HG03521 (cell line): Measurements from ENCODE around the gene CCDC28B.

Experiments
- ATAC-seq: cut with Tn5 transposase; IDR thresholded peaks from one replicate; pipeline ENCODE4 v1.9.1; 2021; ENCODE audit warnings: mild to moderate bottlenecking, moderate library complexity; ENCODE audit not compliant: unreplicated experiment

The CCDC28B gene

GRCh38 chr1:32192220-32192948 lies 8.0 kb upstream of the CCDC28B start:
- no peak for ATAC-seq

GRCh38 chr1:32194984-32195383 lies 5.4 kb upstream of the CCDC28B start:
- no peak for ATAC-seq

DNA sequence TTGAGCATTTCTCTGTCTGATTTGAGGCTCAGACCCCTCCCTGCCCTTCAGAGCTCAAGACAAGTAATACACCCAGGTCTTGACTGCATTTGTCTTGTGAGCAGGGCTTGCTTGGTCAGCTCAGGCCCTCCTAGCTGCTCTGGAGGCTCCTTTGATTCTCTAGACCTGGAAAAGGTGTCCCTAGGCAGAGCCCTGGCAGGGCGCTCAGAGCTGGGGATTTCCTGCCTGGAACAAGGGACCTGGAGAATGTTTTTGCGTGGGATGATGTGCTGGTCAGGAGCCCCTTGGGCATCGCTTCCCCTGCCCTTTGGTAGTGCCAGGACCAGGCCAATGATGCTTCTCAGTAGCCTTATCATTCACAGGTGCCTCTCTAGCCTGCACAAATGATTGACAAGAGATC lies 4.9 kb upstream of the CCDC28B start:
- no peak for ATAC-seq

- no peak for ATAC-seq
Observed at GRCh38 chr1:32195972-32196823, 4.2 kb upstream of the CCDC28B start.

DNA sequence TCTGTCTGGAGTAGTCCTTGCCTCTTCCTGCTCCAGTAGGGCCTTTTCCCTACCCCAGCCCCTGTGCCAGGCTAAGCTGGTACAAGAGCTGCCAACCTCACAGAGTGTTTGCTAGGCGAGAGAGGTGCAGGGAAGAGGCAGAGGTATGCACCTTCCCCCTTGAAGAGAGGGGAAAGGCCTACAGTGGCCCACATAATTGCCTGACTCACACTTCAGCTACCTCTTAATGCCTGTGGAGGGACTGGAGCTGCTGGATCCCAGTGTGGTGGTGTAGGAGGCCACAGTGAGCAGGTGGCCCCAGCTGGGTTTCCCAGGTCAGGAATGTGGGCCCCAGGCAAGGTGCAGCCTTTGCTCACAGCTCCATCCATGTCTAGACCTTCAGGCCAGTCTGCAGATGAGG lies 3.3 kb upstream of the CCDC28B start:
- no peak for ATAC-seq

DNA sequence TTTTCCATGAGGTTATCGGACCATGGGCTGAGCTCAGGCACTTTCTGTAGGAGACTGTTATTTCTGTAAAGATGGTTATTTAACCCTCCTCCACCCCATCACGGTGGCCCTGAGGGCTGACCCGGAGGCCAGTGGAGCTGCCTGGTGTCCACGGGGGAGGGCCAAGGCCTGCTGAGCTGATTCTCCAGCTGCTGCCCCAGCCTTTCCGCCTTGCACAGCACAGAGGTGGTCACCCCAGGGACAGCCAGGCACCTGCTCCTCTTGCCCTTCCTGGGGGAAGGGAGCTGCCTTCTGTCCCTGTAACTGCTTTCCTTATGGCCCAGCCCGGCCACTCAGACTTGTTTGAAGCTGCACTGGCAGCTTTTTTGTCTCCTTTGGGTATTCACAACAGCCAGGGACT lies 2.6 kb upstream of the CCDC28B start:
- no peak for ATAC-seq

DNA sequence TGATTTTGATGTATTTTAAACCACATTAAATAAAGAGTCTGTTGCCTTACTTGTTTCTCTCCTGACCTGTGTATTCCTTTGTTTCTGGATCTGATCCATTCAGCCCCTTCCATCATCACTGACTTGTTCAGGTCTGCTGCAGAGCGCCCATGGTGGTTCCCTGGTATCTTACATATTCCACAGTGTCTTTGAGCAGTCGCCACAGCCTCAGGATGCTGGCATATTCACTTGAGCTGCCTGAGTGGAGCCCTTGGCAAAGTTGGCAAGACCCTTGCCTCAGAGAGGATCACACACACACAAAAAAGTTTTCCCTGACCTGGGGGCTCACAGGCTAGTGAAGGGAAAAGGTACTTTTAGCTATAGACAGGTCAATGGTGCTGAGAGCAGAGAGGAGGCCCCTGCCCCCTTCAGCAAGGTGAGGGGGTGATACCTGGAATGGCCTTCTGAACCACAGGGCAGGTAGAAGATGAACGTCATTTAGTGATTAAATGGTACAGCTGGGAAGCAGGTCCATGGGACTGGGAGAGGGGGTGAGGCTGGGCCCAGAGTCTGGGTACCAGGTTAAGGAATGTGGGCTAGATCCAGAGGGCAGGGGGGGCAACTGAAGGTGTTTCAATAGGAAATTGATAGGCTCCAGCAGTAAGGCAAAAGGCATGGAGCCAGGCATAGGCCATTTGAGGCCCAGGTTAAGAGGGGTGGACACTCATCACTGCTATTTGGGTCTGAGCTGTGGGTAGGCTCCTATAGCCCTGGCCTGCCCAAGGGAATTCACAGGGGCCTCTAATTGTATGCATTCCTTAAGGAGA lies 2.0 kb upstream of the CCDC28B start:
- no peak for ATAC-seq

GRCh38 chr1:32199043-32199716 lies 1.2 kb upstream of the CCDC28B start:
- ATAC-seq = no peak

GRCh38 chr1:32199717-32200072 lies 700 bp upstream of the CCDC28B start:
- no peak for ATAC-seq

- no peak for ATAC-seq
Observed at GRCh38 chr1:32201011-32201855, 838 bp downstream of the CCDC28B start.

GRCh38 chr1:32204943-32205361 lies 4.6 kb downstream of the CCDC28B start:
- ATAC-seq = no peak

- ATAC-seq = no peak
Observed at GRCh38 chr1:32205401-32206370, 5.3 kb downstream of the CCDC28B start, which contains the start of gene IQCC. IQCC (plus strand) TSS chr1:32205671; CDS start chr1:32205682, 11 bp downstream.

- ATAC-seq = no peak
Observed at GRCh38 chr1:32208469-32208868, 8.1 kb downstream of the CCDC28B start.

DNA sequence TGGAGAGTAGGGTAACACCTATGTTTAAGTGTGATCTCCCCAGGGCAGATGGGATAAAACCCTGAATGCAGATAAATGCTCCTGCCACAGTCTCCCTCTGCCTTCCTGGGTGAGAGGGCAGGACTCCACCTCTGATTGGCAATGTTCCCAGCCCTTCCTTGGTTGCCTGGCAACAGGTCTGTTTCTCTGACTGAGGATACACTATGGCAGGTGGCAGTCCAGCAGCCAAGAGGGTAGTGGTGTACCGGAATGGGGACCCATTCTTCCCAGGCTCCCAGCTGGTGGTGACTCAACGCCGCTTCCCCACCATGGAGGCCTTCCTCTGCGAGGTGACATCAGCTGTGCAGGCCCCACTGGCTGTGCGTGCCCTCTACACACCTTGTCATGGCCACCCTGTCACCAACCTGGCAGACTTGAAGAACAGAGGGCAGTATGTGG lies 8.5 kb downstream of the CCDC28B start, which contains the start of gene DCDC2B:
Gene DCDC2B (plus strand): TSS at position 199 of the 438 bp plus-strand sequence. CDS start 5 bp downstream, at position 204.
- no peak for ATAC-seq

GRCh38 chr1:32215629-32216480 lies 15.5 kb downstream of the CCDC28B start:
- no peak for ATAC-seq

DNA sequence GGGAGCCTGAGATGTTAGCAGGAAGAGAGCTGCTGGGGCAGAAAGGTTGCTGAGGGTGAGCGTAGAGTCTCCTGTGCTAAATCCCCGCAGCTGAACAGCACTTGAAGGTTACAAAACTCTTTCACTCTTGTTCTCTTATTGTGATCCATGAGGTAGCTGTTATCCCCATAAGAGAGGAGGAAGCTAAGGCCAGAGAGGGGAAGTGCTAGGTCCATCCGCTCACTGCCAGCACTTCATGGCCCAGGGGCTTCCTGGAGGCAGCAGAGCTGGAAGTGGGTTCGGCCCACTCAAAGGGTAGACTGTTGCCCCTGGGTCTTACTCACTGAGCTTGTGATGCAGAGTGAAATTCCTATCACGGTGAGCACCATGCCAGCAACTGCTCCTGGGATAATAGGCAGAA lies 16.2 kb downstream of the CCDC28B start:
- no peak for ATAC-seq

- no peak for ATAC-seq
Observed at GRCh38 chr1:32219022-32219421, 18.6 kb downstream of the CCDC28B start.
